T-cell (primary cell): ENCODE results near the gene SLC26A3. TPM values are rescaled to one million over a fixed set of nuclear protein-coding genes. Genes with fewer than 3 reads are reported as not detected.

ENCODE experiments used
- ATAC-seq, 4 experiments: fragments of 200-7000 bp in 3 of 4; fragments of 150-1000 bp in 1 of 4; cut with Tn5 transposase; replicated peaks in 1 of 4; 1 replicate in 3 of 4; 2 replicates in 1 of 4; pipeline ENCODE4 v1.10.0; 2021; ENCODE audit warnings: moderate library complexity in 3 of 4, mild to moderate bottlenecking in 2 of 4, moderate number of reproducible peaks in 1 of 4
- CTCF ChIA-PET, 2 donors: fragments of 300-600 bp; sonication (Branson Sonifier 250); formaldehyde crosslinking; loops; one replicate each; lab custom pipeline; 2022; ENCODE audit warnings: antibody characterized with exemption in 2 of 2; lab: Charles Lee
- POLR2A ChIA-PET, 2 donors: fragments of 300-600 bp; sonication (Branson Sonifier 250); formaldehyde crosslinking; loops; one replicate each; lab custom pipeline; 2022; ENCODE audit warnings: antibody characterized with exemption in 2 of 2; lab: Charles Lee
- DNase-seq, 35 experiments: peaks; one replicate each; pipeline versions ENCODE4 v3.0.0 to v3.0.0-alpha.2; 2013 to 2023
- H3K27ac ChIP-seq: one replicate; pipeline ENCODE4 v1.5.1; 2013; ENCODE audit warnings: low read length
- H3K27me3 ChIP-seq, 2 experiments: replicated peaks in 1 of 2; 1 replicate in 1 of 2; 2 replicates in 1 of 2; pipeline versions ENCODE4 v1.6.1 to v1.7.0; 2013; ENCODE audit warnings: low read length in 1 of 2, mixed read lengths in 1 of 2; ENCODE audit not compliant: control insufficient read depth in 2 of 2, insufficient read depth in 2 of 2; ENCODE audit errors: extremely low read depth in 1 of 2
- H3K36me3 ChIP-seq, 2 donors: 1 replicate in 1 of 2; 2 replicates in 1 of 2; pipeline versions ENCODE4 v1.6.1 to v1.7.0; 2013; ENCODE audit warnings: low read length in 1 of 2; ENCODE audit not compliant: control insufficient read depth in 2 of 2, insufficient read depth in 1 of 2; ENCODE audit errors: extremely low read depth in 1 of 2
- H3K4me1 ChIP-seq, 2 experiments: 1 replicate in 1 of 2; 2 replicates in 1 of 2; pipeline versions ENCODE4 v1.6.1 to v1.7.0; 2013; ENCODE audit warnings: low read length in 2 of 2, mixed read lengths in 1 of 2; ENCODE audit not compliant: insufficient read depth in 2 of 2, control insufficient read depth in 1 of 2; ENCODE audit errors: extremely low read depth in 1 of 2
- H3K4me3 ChIP-seq, 2 donors: 1 replicate in 1 of 2; 2 replicates in 1 of 2; pipeline versions ENCODE4 v1.5.1 to v1.7.0; 2013; ENCODE audit warnings: mild to moderate bottlenecking in 2 of 2, low read length in 1 of 2, moderate library complexity in 1 of 2; ENCODE audit not compliant: control insufficient read depth in 1 of 2; ENCODE audit errors: extremely low read depth in 1 of 2
- H3K9me3 ChIP-seq: 2 replicates; pipeline ENCODE4 v1.7.0; 2013
- H3K27ac Mint-ChIP-seq, 2 donors: one replicate each; pipeline ENCODE4 v1.8.0; 2020 to 2021; ENCODE audit warnings: mild to moderate bottlenecking in 2 of 2, mixed read lengths in 2 of 2
- H3K27me3 Mint-ChIP-seq, 2 donors: one replicate each; pipeline ENCODE4 v1.8.0; 2021 to 2022; ENCODE audit warnings: mixed read lengths in 2 of 2
- H3K36me3 Mint-ChIP-seq: one replicate; pipeline ENCODE4 v1.8.0; 2021; ENCODE audit warnings: mixed read lengths
- H3K4me1 Mint-ChIP-seq, 3 donors: one replicate each; pipeline ENCODE4 v1.8.0; 2020 to 2022; ENCODE audit warnings: mixed read lengths in 3 of 3, mild to moderate bottlenecking in 1 of 3
- H3K4me3 Mint-ChIP-seq, 3 donors: one replicate each; pipeline ENCODE4 v1.8.0; 2020 to 2022; ENCODE audit warnings: mild to moderate bottlenecking in 3 of 3, mixed read lengths in 3 of 3, moderate library complexity in 3 of 3
- H3K9me3 Mint-ChIP-seq, 3 donors: one replicate each; pipeline ENCODE4 v1.8.0; 2020 to 2022; ENCODE audit warnings: mixed read lengths in 3 of 3
- WGBS: methylation state at CpG from one replicate; pipeline ENCODE4 v1.1.5; 2013; ENCODE audit warnings: missing lambda C conversion rate; ENCODE audit not compliant: insufficient coverage; 5-methylcytosine and 5-hydroxymethylcytosine counted together
- total RNA-seq, 35 experiments: library from RNA in 6 of 35; stranded (reverse) in 6 of 35; fragments of 120-200 nt in 1 of 35; gene quantifications; one replicate each; pipeline versions ENCODE4 v1.2.1 to v1.2.4 and lab custom pipeline; 2013 to 2026

SLC26A3 gene
- total RNA-seq, 5 donors from 2014 or later (not counting 1 experiment from before 2014, with no cell fraction given): 0.33 to 0.93 (median 0.70) TPM; not detected in 2

- ATAC-seq (no peak), DNase-seq (no peak)
- POLR2A ChIA-PET: interaction anchor here (0.5 to 0.7 kb wide), 2 partner anchors 19 to 183 kb away, joined by 3 to 6 read pairs; no protein-coding TSS in a partner anchor
Measured at GRCh38 chr7:107788662-107789061, 14.4 kb downstream of the SLC26A3 start.

GRCh38 chr7:107788216-107788615 is 14.8 kb downstream of the SLC26A3 start:
- peaks cover 0 to 3% of the 10 kb centered on the region in 2 experiments for H3K4me1 ChIP-seq
- DNase-seq (no peak), ATAC-seq (no peak)
- Mint-ChIP-seq H3K27me3 (peaks cover 3 to 6% of the 10 kb centered on the region in 2 donors), H3K27ac (no peak overlapping the region), H3K4me3 (no peak overlapping the region), H3K9me3 (no peaks in the 10 kb centered on the region), H3K4me1 (peaks cover 7 to 35% (median 31%) of the 10 kb centered on the region in 3 donors), H3K36me3 (no peaks in the 10 kb centered on the region)
- no peak overlapping the region for H3K4me3 ChIP-seq
- H3K27ac ChIP-seq: no peak overlapping the region
- H3K27me3 ChIP-seq: no peaks in the 10 kb centered on the region
- no CpG with 5 or more reads among the region's 1 CpG for WGBS
- no peaks in the 10 kb centered on the region for H3K9me3 ChIP-seq
- POLR2A ChIA-PET: interaction anchor here in 1 of 2 donors (0.7 kb wide), 1 partner anchor 182 kb away, joined by 6 read pairs; no protein-coding TSS in a partner anchor
- H3K36me3 ChIP-seq: no peaks in the 10 kb centered on the region
- CTCF ChIA-PET: interaction anchor here (0.7 kb wide), 2 partner anchors 462 to 1984 kb away, joined by 3 to 4 read pairs; no protein-coding TSS in a partner anchor

More at GRCh38 chr7:107788662-107789061, 14.4 kb downstream of the SLC26A3 start:
- H3K9me3 ChIP-seq: no peaks in the 10 kb centered on the region
- no peaks in the 10 kb centered on the region for H3K36me3 ChIP-seq
- no CpG with 5 or more reads among the region's 3 CpGs for WGBS
- no peak overlapping the region for H3K4me3 ChIP-seq
- CTCF ChIA-PET: interaction anchor here (0.7 kb wide), 2 partner anchors 462 to 1985 kb away, joined by 3 to 4 read pairs; no protein-coding TSS in a partner anchor
- no peaks in the 10 kb centered on the region for H3K27me3 ChIP-seq
- Mint-ChIP-seq H3K27ac (no peak overlapping the region), H3K27me3 (peaks cover 3 to 6% of the 10 kb centered on the region in 2 donors), H3K9me3 (no peaks in the 10 kb centered on the region), H3K4me3 (no peak overlapping the region), H3K4me1 (peaks cover 7 to 35% (median 31%) of the 10 kb centered on the region in 3 donors), H3K36me3 (no peaks in the 10 kb centered on the region)
- H3K4me1 ChIP-seq: peaks cover 0 to 3% of the 10 kb centered on the region in 2 experiments
- H3K27ac ChIP-seq: no peak overlapping the region

GRCh38 chr7:107785926-107786325 is 17.1 kb downstream of the SLC26A3 start:
- POLR2A ChIA-PET: no interaction called here

GRCh38 chr7:107785170-107785569 is 17.9 kb downstream of the SLC26A3 start:
- H3K27me3 Mint-ChIP-seq: peaks cover 0 to 3% of the 10 kb centered on the region in 2 donors
- H3K27ac Mint-ChIP-seq: peak overlapping the region; percentile 5 to 13
- H3K9me3 Mint-ChIP-seq: no peaks in the 10 kb centered on the region
- ChIA-PET POLR2A (interaction anchor here in 1 of 2 donors (1.0 kb wide), 1 partner anchor 616 kb away, joined by 3 read pairs; no protein-coding TSS in a partner anchor), CTCF (interaction anchor here (0.6 to 0.7 kb wide), 2 partner anchors 11 to 992 kb away, joined by 3 read pairs; no protein-coding TSS in a partner anchor)
- H3K9me3 ChIP-seq: no peaks in the 10 kb centered on the region
- ATAC-seq: no peak
- H3K4me1 ChIP-seq: peaks cover 0 to 3% of the 10 kb centered on the region in 2 experiments
- no peak overlapping the region for H3K4me3 ChIP-seq
- H3K4me3 Mint-ChIP-seq: no peak overlapping the region
- no peaks in the 10 kb centered on the region for H3K27me3 ChIP-seq
- no peak overlapping the region for H3K27ac ChIP-seq
- no peak for DNase-seq
- H3K4me1 Mint-ChIP-seq: peaks cover 7 to 35% (median 31%) of the 10 kb centered on the region in 3 donors
- H3K36me3 Mint-ChIP-seq: no peaks in the 10 kb centered on the region
- H3K36me3 ChIP-seq: no peaks in the 10 kb centered on the region
- WGBS: no CpG with 5 or more reads among the region's 2 CpGs

More at GRCh38 chr7:107785926-107786325, 17.1 kb downstream of the SLC26A3 start:
- Histone ChIP-seq H3K27me3 (no peaks in the 10 kb centered on the region), H3K27ac (no peak overlapping the region), H3K36me3 (no peaks in the 10 kb centered on the region), H3K4me3 (no peak overlapping the region), H3K9me3 (no peaks in the 10 kb centered on the region), H3K4me1 (peaks cover 0 to 3% of the 10 kb centered on the region in 2 experiments)
- CTCF ChIA-PET: no interaction called here
- WGBS: no CpG with 5 or more reads among the region's 2 CpGs
- Mint-ChIP-seq H3K9me3 (no peaks in the 10 kb centered on the region), H3K4me3 (no peak overlapping the region), H3K4me1 (peaks cover 7 to 35% (median 31%) of the 10 kb centered on the region in 3 donors), H3K36me3 (no peaks in the 10 kb centered on the region), H3K27me3 (peaks cover 3 to 4% of the 10 kb centered on the region in 2 donors), H3K27ac (peak overlapping the region in 1 of 2 donors; percentile 59)
- no peak for DNase-seq
- ATAC-seq: no peak

- Histone ChIP-seq H3K27ac (no peak overlapping the region), H3K36me3 (no peaks in the 10 kb centered on the region), H3K9me3 (no peaks in the 10 kb centered on the region), H3K4me1 (peaks cover 0 to 3% of the 10 kb centered on the region in 2 experiments), H3K4me3 (no peak overlapping the region), H3K27me3 (no peaks in the 10 kb centered on the region)
- ATAC-seq: no peak
- Mint-ChIP-seq H3K27ac (no peak overlapping the region), H3K9me3 (no peaks in the 10 kb centered on the region), H3K27me3 (peaks cover 0 to 3% of the 10 kb centered on the region in 2 donors), H3K4me3 (no peak overlapping the region), H3K36me3 (no peaks in the 10 kb centered on the region), H3K4me1 (peaks cover 7 to 35% (median 31%) of the 10 kb centered on the region in 3 donors)
- CTCF ChIA-PET: no interaction called here
- no peak for DNase-seq
- WGBS: no CpG with 5 or more reads among the region's 1 CpG
- POLR2A ChIA-PET: interaction anchor here in 1 of 2 donors (0.5 kb wide), 1 partner anchor 19 kb away, joined by 5 read pairs; no protein-coding TSS in a partner anchor
Measured at GRCh38 chr7:107783648-107784047, 19.4 kb downstream of the SLC26A3 start.

GRCh38 chr7:107782374-107782773 is 20.6 kb downstream of the SLC26A3 start:
- WGBS: 71% methylated on average over 1 of the region's 3 CpGs
- no peak overlapping the region for H3K4me3 Mint-ChIP-seq
- H3K36me3 ChIP-seq: no peaks in the 10 kb centered on the region
- ChIA-PET POLR2A (no interaction called here), CTCF (no interaction called here)
- no peaks in the 10 kb centered on the region for H3K9me3 ChIP-seq
- no peak overlapping the region for H3K27ac ChIP-seq
- ATAC-seq (no peak), DNase-seq (no peak)
- peaks cover 7 to 24% (median 22%) of the 10 kb centered on the region in 3 donors for H3K4me1 Mint-ChIP-seq
- no peak overlapping the region for H3K27ac Mint-ChIP-seq
- peaks cover 0 to 3% of the 10 kb centered on the region in 2 experiments for H3K4me1 ChIP-seq
- no peaks in the 10 kb centered on the region for H3K27me3 ChIP-seq
- H3K36me3 Mint-ChIP-seq: no peaks in the 10 kb centered on the region
- H3K4me3 ChIP-seq: no peak overlapping the region
- peaks cover 0 to 3% of the 10 kb centered on the region in 2 donors for H3K27me3 Mint-ChIP-seq
- H3K9me3 Mint-ChIP-seq: no peaks in the 10 kb centered on the region
